Peyer's patch (tissue), 4 donors: ENCODE data around the gene ANKFN1. TPM values are rescaled to one million over a fixed set of nuclear protein-coding genes. Genes with fewer than 3 reads are reported as not detected.

Experiments
- DNase-seq, 3 donors: peaks; one replicate each; pipeline ENCODE4 v3.0.0-alpha.2; 2017 to 2019
- H3K27ac ChIP-seq, 4 donors: fragments of 200-600 bp; sonication (generic); one replicate each; pipeline ENCODE4 v1.5.1; 2016 to 2019
- H3K27me3 ChIP-seq, 2 donors: fragments of 200-600 bp; sonication (generic); one replicate each; pipeline ENCODE4 v1.5.1; 2019
- H3K36me3 ChIP-seq, 3 donors: fragments of 200-600 bp; sonication (generic); one replicate each; pipeline ENCODE4 v1.5.1; 2016 to 2019
- H3K4me1 ChIP-seq, 4 donors: fragments of 200-600 bp; sonication (generic); one replicate each; pipeline ENCODE4 v1.5.1; 2016 to 2019
- H3K4me3 ChIP-seq, 4 donors: fragments of 200-600 bp; sonication (generic); 1 replicate in 3 of 4; 2 replicates in 1 of 4; pipeline ENCODE4 v1.5.1; 2016 to 2019; ENCODE audit warnings: mild to moderate bottlenecking in 1 of 4
- H3K9me3 ChIP-seq, 4 donors: fragments of 200-600 bp; sonication (generic); one replicate each; pipeline ENCODE4 v1.5.1; 2016 to 2019; ENCODE audit warnings: mild to moderate bottlenecking in 1 of 4
- CTCF ChIP-seq, 6 experiments: fragments of 450-650 bp in 4 of 6; fragments of 200-600 bp in 2 of 6; sonication (generic) in 1 of 6; IDR thresholded peaks; one replicate each; pipeline ENCODE4 v1.5.1; 2017 to 2019; ENCODE audit warnings: antibody characterized with exemption in 6 of 6, mild to moderate bottlenecking in 3 of 6, moderate library complexity in 1 of 6
- POLR2A ChIP-seq, 2 donors: fragments of 450-650 bp; IDR thresholded peaks; one replicate each; pipeline ENCODE4 v1.5.1; 2017; ENCODE audit warnings: antibody characterized with exemption in 2 of 2, mild to moderate bottlenecking in 2 of 2, moderate library complexity in 2 of 2
- total RNA-seq, 4 donors: library from RNA; depleted of rRNA; stranded (reverse); fragments of >200 nt; gene quantifications; one replicate each; pipeline ENCODE4 v1.1.0, GENCODE V29; 2016

ANKFN1 gene
- total RNA-seq, 4 donors from 2014 or later: 0.95 to 2.0 (median 1.6) TPM; not detected in 1

GRCh38 chr17:56451629-56452028, 298.4 kb downstream of the ANKFN1 start:
- TF ChIP-seq CTCF (IDR thresholded peaks at IDR 0.05): no peak
- no peak for TF ChIP-seq POLR2A (IDR thresholded peaks at IDR 0.05)
- H3K27me3 ChIP-seq: no peaks in the 10 kb centered on the region
- H3K9me3 ChIP-seq: no peaks in the 10 kb centered on the region
- DNase-seq: no peak
- no peaks in the 10 kb centered on the region for H3K4me1 ChIP-seq
- no peak overlapping the region for H3K4me3 ChIP-seq
- no peak overlapping the region for H3K27ac ChIP-seq
- no peaks in the 10 kb centered on the region for H3K36me3 ChIP-seq

- no peak overlapping the region for H3K4me3 ChIP-seq
- no peaks in the 10 kb centered on the region for H3K4me1 ChIP-seq
- no peaks in the 10 kb centered on the region for H3K36me3 ChIP-seq
- H3K27ac ChIP-seq: no peak overlapping the region
- no peaks in the 10 kb centered on the region for H3K9me3 ChIP-seq
- no peak for DNase-seq
- no peak for TF ChIP-seq CTCF (IDR thresholded peaks at IDR 0.05)
- TF ChIP-seq POLR2A (IDR thresholded peaks at IDR 0.05): no peak
- H3K27me3 ChIP-seq: no peaks in the 10 kb centered on the region
These were observed 299.2 kb downstream of the ANKFN1 start for GRCh38 chr17:56452461-56452860.

DNA sequence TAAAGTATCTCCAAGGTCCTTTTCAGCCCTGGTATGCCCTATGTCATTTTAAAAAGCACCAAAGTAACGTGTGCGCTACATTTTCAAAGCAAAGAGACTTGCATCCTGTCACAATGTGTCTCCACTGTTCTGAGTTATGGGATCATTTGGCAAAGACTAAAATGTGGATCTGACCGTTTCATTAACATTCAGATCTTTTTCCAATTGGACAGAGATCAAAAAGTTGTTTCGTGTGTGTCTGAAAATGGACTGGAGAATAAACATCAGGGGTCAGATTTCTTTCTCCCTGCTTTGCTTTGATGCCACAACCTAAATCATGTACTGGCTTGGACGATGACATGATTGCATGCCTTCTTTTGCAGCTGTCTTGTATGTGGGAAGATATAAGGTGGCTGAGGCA, 304.2 kb downstream of the ANKFN1 start:
- no peak overlapping the region for H3K4me3 ChIP-seq
- no peak overlapping the region for H3K27ac ChIP-seq
- no peak for TF ChIP-seq CTCF (IDR thresholded peaks at IDR 0.05)
- TF ChIP-seq POLR2A (IDR thresholded peaks at IDR 0.05): no peak
- no peaks in the 10 kb centered on the region for H3K4me1 ChIP-seq
- no peaks in the 10 kb centered on the region for H3K9me3 ChIP-seq
- H3K27me3 ChIP-seq: no peaks in the 10 kb centered on the region
- no peaks in the 10 kb centered on the region for H3K36me3 ChIP-seq
- no peak for DNase-seq

- H3K4me3 ChIP-seq: no peak overlapping the region
- H3K27me3 ChIP-seq: no peaks in the 10 kb centered on the region
- no peaks in the 10 kb centered on the region for H3K36me3 ChIP-seq
- no peak overlapping the region for H3K27ac ChIP-seq
- no peaks in the 10 kb centered on the region for H3K9me3 ChIP-seq
- H3K4me1 ChIP-seq: no peaks in the 10 kb centered on the region
- no peak for TF ChIP-seq POLR2A (IDR thresholded peaks at IDR 0.05)
- no peak for TF ChIP-seq CTCF (IDR thresholded peaks at IDR 0.05)
- no peak for DNase-seq
These were observed 312.6 kb downstream of the ANKFN1 start for GRCh38 chr17:56465886-56466285.

GRCh38 chr17:56468840-56469239, 315.6 kb downstream of the ANKFN1 start:
- Histone ChIP-seq H3K4me1 (no peaks in the 10 kb centered on the region), H3K27me3 (no peaks in the 10 kb centered on the region), H3K27ac (no peak overlapping the region), H3K36me3 (no peaks in the 10 kb centered on the region), H3K9me3 (no peaks in the 10 kb centered on the region), H3K4me3 (no peak overlapping the region)
- no peak for DNase-seq
- TF ChIP-seq CTCF (IDR thresholded peaks at IDR 0.05): no peak
- no peak for TF ChIP-seq POLR2A (IDR thresholded peaks at IDR 0.05)

DNA sequence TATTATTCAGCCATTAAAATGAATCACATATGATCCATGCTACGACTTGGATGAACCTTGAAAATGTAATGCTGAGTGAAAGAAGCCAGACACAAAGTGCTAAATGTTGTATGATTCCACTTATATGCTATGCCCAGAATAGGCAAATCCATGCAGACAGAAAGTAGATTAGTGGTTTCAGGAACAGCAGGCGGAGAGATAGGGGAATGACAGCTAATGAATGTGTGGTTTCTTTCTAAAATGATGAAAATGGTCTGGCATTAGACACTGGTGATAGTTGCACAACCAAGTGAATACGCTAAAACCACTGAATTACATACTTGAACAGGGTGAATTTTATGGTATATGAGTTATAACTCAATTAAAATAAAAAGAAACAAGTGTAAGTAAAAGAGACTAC, 318.4 kb downstream of the ANKFN1 start:
- Histone ChIP-seq H3K27ac (no peak overlapping the region), H3K9me3 (no peaks in the 10 kb centered on the region), H3K27me3 (no peaks in the 10 kb centered on the region), H3K4me1 (no peaks in the 10 kb centered on the region), H3K36me3 (no peaks in the 10 kb centered on the region), H3K4me3 (no peak overlapping the region)
- TF ChIP-seq CTCF (IDR thresholded peaks at IDR 0.05) (no peak), POLR2A (IDR thresholded peaks at IDR 0.05) (no peak)
- DNase-seq: no peak
